WTC11 (cell line): ENCODE results near the gene CARD6. TPM values are rescaled to one million over a fixed set of nuclear protein-coding genes. Genes with fewer than 3 reads are reported as not detected.
"Not testable (repeated sequence)": the region's sequence is repeated elsewhere in the genome, so short reads cannot be mapped to it uniquely, and the experiment has no call there.

ENCODE experiments used
- ATAC-seq: fragments of 200-7000 bp; cut with Tn5 transposase; 2 replicates; pipeline ENCODE4 v1.10.0; 2021; ENCODE audit warnings: mild to moderate bottlenecking, moderate library complexity
- CTCF ChIA-PET: fragments of 300-600 bp; sonication (Branson Sonifier 250); formaldehyde crosslinking; loops from one replicate; lab custom pipeline; 2021; ENCODE audit warnings: antibody characterized with exemption; lab: Charles Lee
- POLR2A ChIA-PET: fragments of 350-600 bp; sonication (Branson Sonifier 250); formaldehyde crosslinking; loops from one replicate; lab custom pipeline; 2021; ENCODE audit warnings: antibody characterized with exemption; lab: Charles Lee
- DNase-seq: peaks from one replicate; pipeline ENCODE4 v3.0.0; 2021; ENCODE audit warnings: low spot score
- H3K27ac Mint-ChIP-seq: 2 replicates; pipeline ENCODE4 v1.8.0; 2021; ENCODE audit warnings: mixed read lengths
- H3K27me3 Mint-ChIP-seq: 2 replicates; pipeline ENCODE4 v1.8.0; 2021; ENCODE audit warnings: low read depth, mild to moderate bottlenecking, moderate library complexity, mixed read lengths
- H3K36me3 Mint-ChIP-seq: 2 replicates; pipeline ENCODE4 v1.8.0; 2021; ENCODE audit warnings: mixed read lengths
- H3K4me1 Mint-ChIP-seq: 2 replicates; pipeline ENCODE4 v1.8.0; 2022; ENCODE audit warnings: mixed read lengths
- H3K4me3 Mint-ChIP-seq: 2 replicates; pipeline ENCODE4 v1.8.0; 2021; ENCODE audit warnings: mild to moderate bottlenecking, moderate library complexity, mixed read lengths
- H3K9me3 Mint-ChIP-seq: 2 replicates; pipeline ENCODE4 v1.8.0; 2021; ENCODE audit warnings: mixed read lengths
- ESRRA ChIP-seq: sonication (generic); formaldehyde crosslinking; IDR thresholded peaks from 2 replicates; pipeline ENCODE4 v1.8.1; 2022; ENCODE audit warnings: mild to moderate bottlenecking, missing genetic modification reagents, borderline replicate concordance
- FOXP1 ChIP-seq: sonication (generic); formaldehyde crosslinking; IDR thresholded peaks from 2 replicates; pipeline ENCODE4 v1.8.0; 2022; ENCODE audit warnings: missing genetic modification reagents, mild to moderate bottlenecking, moderate library complexity, borderline replicate concordance
- JUN ChIP-seq: sonication (generic); formaldehyde crosslinking; IDR thresholded peaks from 2 replicates; pipeline ENCODE4 v1.8.0; 2023; ENCODE audit warnings: mild to moderate bottlenecking, missing genetic modification reagents
- MXD4 ChIP-seq: fragments of 250-450 bp; sonication (Bioruptor Pico); IDR thresholded peaks from 2 replicates; pipeline ENCODE4 v1.8.0; 2021; ENCODE audit warnings: mild to moderate bottlenecking, moderate library complexity, borderline replicate concordance
- NR3C1 ChIP-seq: sonication (generic); formaldehyde crosslinking; conservative IDR thresholded peaks from 2 replicates; pipeline ENCODE4 v1.8.1; 2023; ENCODE audit warnings: low read depth, mild to moderate bottlenecking, missing genetic modification reagents
- RELA ChIP-seq: sonication (generic); formaldehyde crosslinking; IDR thresholded peaks from 2 replicates; pipeline ENCODE4 v1.8.1; 2022; ENCODE audit warnings: missing genetic modification reagents, mild to moderate bottlenecking, borderline replicate concordance
- RORB ChIP-seq: fragments of 250-450 bp; sonication (Bioruptor Pico); IDR thresholded peaks from 2 replicates; pipeline ENCODE4 v1.9.0; 2021; ENCODE audit warnings: mild to moderate bottlenecking
- ZNF138 ChIP-seq: sonication (generic); formaldehyde crosslinking; conservative IDR thresholded peaks from 2 replicates; pipeline ENCODE4 v1.8.1; 2022; ENCODE audit warnings: mild to moderate bottlenecking, moderate library complexity, missing genetic modification reagents
- ZNF232 ChIP-seq: sonication (generic); formaldehyde crosslinking; IDR thresholded peaks from 2 replicates; pipeline ENCODE4 v1.8.0; 2022; ENCODE audit warnings: mild to moderate bottlenecking, missing genetic modification reagents
- total RNA-seq: library from RNA; stranded (reverse); gene quantifications from 3 replicates; pipeline ENCODE4 v1.2.3, GENCODE V29; 2021
- TF ChIP-seq, protein P1 (sequence below): sonication (generic); formaldehyde crosslinking; IDR thresholded peaks from 2 replicates; pipeline ENCODE4 v1.8.1; 2022; ENCODE audit warnings: missing genetic modification reagents, borderline replicate concordance
- TF ChIP-seq, protein P2 (sequence below): sonication (generic); formaldehyde crosslinking; IDR thresholded peaks from 2 replicates; pipeline ENCODE4 v1.8.0; 2022; ENCODE audit warnings: mild to moderate bottlenecking, missing genetic modification reagents
- TF ChIP-seq, protein P3 (sequence below): fragments of 250-450 bp; sonication (Bioruptor Pico); IDR thresholded peaks from 2 replicates; pipeline ENCODE4 v1.9.0; 2021; ENCODE audit warnings: mild to moderate bottlenecking
- TF ChIP-seq, protein P4 (sequence below): sonication (generic); formaldehyde crosslinking; IDR thresholded peaks from 2 replicates; pipeline ENCODE4 v1.8.1; 2022; ENCODE audit warnings: low read depth, mild to moderate bottlenecking, moderate library complexity, missing genetic modification reagents, borderline replicate concordance
- TF ChIP-seq, protein P5 (sequence below): sonication (generic); formaldehyde crosslinking; IDR thresholded peaks from 2 replicates; pipeline ENCODE4 v1.8.1; 2023; ENCODE audit warnings: mild to moderate bottlenecking, missing genetic modification reagents
- TF ChIP-seq, protein P6 (sequence below): sonication (generic); formaldehyde crosslinking; IDR thresholded peaks from 2 replicates; pipeline ENCODE4 v1.8.1; 2023; ENCODE audit warnings: mild to moderate bottlenecking, moderate library complexity, missing genetic modification reagents
- TF ChIP-seq, protein P7 (sequence below): sonication (generic); formaldehyde crosslinking; IDR thresholded peaks from 2 replicates; pipeline ENCODE4 v1.8.1; 2023; ENCODE audit warnings: mild to moderate bottlenecking, missing genetic modification reagents
- TF ChIP-seq, protein P8 (sequence below): sonication (generic); formaldehyde crosslinking; conservative IDR thresholded peaks from 2 replicates; pipeline ENCODE4 v1.8.1; 2022; ENCODE audit warnings: mild to moderate bottlenecking, missing genetic modification reagents

CARD6 gene
- total RNA-seq, 1 experiment from 2014 or later = 0.24 TPM

DNA sequence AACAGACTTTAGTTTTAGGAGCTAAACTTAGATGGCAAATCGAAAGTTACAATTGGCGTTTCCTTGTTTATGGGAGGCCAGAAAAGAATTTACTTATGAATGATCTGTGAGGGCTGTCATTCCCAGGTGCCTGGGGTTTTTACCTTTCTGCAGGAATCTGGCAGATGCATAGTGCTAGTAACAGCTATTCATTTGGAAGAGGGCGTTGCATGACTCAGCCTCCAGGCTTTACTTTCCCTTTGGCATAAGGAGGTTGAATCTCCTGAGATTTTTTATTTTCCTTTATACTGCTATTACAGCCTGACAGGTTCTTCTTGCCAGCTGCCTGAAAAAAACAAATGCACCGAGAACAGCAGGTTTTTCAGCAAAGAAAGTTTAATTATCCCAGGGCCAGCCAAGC is 30.0 kb downstream of the CARD6 start:
- Mint-ChIP-seq H3K4me1 (peaks cover 23% of the 10 kb centered on the region), H3K27ac (peak overlapping the region; percentile 61; the same call in 1 of the 2 replicates), H3K9me3 (peaks cover 15% of the 10 kb centered on the region), H3K27me3 (no peaks in the 10 kb centered on the region), H3K36me3 (no peaks in the 10 kb centered on the region), H3K4me3 (no peak overlapping the region)
- ChIA-PET POLR2A (no interaction called here), CTCF (interaction anchor here (0.6 to 1.0 kb wide), 3 partner anchors 29 to 73 kb away, joined by 3 to 4 read pairs (median 4); partner anchors contain the start of gene PRKAA1)
- DNase-seq (no peak), ATAC-seq (peak; percentile 78)
- TF ChIP-seq MXD4 (CRISPR knock-in tag) (no peak), NR3C1 (CRISPR knock-in tag) (no peak), JUN (no peak)
- TF ChIP-seq, all 79 proteins: peak for 0

DNA sequence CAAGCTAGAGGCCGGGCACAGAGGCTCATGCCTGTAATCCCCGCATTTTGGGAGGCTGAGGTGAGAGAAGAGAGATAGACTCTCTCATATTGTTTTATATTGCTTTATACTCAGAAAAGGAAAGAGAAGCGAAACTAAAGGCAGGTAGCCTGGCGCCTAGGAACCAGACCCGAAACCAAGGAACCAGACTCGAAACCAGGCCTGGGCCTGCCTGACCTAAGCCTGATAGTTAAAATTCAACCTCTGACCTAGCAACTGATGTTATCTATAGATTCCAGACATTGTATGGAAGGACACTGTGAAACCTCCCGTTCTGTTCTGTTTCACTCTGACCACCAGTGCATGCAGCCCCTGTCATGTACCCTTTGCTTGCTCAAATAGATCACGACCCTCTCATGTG is 31.1 kb downstream of the CARD6 start:
- peaks cover 16% of the 10 kb centered on the region for H3K9me3 Mint-ChIP-seq
- ATAC-seq, POLR2A ChIA-PET, H3K27me3 Mint-ChIP-seq, DNase-seq, H3K36me3 Mint-ChIP-seq, H3K4me3 Mint-ChIP-seq, H3K27ac Mint-ChIP-seq, CTCF ChIA-PET: not testable (repeated sequence)
- H3K4me1 Mint-ChIP-seq = peaks cover 20% of the 10 kb centered on the region

DNA sequence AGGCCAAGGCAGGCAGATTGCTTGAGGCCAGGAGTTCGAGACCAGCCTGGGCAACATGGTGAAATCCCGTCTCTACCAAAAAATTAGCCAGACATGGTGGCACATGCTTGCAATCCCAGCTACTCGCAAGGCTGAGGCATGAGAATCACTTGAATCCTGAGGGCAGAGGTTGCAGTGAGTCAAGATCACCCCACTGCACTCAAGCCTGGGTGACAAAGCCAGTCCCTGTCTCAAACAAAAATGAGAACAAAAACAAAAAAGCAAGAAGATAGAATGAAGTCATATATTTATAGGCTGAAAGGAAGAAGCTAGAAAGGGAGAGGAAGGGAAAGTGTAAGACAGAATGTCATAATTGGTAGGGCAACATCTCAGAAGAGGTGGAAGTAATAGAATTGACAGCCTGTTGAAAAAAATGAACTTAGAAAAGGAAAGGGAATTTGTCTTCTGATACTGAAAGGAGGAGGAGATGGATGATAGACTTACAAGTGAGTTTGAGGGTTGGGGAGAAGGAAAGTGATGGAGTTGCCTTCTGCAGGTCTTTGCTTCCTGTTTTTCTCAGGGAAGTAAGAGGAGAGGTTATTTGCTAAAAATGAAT is 32.2 kb downstream of the CARD6 start:
- TF ChIP-seq ZNF138 (CRISPR knock-in tag) = no peak
- TF ChIP-seq, protein P1, sequence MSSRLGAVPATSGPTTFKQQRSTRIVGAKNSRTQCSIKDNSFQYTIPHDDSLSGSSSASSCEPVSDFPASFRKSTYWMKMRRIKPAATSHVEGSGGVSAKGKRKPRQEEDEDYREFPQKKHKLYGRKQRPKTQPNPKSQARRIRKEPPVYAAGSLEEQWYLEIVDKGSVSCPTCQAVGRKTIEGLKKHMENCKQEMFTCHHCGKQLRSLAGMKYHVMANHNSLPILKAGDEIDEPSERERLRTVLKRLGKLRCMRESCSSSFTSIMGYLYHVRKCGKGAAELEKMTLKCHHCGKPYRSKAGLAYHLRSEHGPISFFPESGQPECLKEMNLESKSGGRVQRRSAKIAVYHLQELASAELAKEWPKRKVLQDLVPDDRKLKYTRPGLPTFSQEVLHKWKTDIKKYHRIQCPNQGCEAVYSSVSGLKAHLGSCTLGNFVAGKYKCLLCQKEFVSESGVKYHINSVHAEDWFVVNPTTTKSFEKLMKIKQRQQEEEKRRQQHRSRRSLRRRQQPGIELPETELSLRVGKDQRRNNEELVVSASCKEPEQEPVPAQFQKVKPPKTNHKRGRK = no peak
- TF ChIP-seq, protein P2, sequence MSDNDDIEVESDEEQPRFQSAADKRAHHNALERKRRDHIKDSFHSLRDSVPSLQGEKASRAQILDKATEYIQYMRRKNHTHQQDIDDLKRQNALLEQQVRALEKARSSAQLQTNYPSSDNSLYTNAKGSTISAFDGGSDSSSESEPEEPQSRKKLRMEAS (CRISPR knock-in tag) = no peak
- TF ChIP-seq, protein P3, sequence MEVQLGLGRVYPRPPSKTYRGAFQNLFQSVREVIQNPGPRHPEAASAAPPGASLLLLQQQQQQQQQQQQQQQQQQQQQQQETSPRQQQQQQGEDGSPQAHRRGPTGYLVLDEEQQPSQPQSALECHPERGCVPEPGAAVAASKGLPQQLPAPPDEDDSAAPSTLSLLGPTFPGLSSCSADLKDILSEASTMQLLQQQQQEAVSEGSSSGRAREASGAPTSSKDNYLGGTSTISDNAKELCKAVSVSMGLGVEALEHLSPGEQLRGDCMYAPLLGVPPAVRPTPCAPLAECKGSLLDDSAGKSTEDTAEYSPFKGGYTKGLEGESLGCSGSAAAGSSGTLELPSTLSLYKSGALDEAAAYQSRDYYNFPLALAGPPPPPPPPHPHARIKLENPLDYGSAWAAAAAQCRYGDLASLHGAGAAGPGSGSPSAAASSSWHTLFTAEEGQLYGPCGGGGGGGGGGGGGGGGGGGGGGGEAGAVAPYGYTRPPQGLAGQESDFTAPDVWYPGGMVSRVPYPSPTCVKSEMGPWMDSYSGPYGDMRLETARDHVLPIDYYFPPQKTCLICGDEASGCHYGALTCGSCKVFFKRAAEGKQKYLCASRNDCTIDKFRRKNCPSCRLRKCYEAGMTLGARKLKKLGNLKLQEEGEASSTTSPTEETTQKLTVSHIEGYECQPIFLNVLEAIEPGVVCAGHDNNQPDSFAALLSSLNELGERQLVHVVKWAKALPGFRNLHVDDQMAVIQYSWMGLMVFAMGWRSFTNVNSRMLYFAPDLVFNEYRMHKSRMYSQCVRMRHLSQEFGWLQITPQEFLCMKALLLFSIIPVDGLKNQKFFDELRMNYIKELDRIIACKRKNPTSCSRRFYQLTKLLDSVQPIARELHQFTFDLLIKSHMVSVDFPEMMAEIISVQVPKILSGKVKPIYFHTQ (CRISPR knock-in tag) = no peak
- TF ChIP-seq RORB (CRISPR knock-in tag) = no peak
- no peak for TF ChIP-seq RELA (CRISPR knock-in tag)
- TF ChIP-seq, protein P4, sequence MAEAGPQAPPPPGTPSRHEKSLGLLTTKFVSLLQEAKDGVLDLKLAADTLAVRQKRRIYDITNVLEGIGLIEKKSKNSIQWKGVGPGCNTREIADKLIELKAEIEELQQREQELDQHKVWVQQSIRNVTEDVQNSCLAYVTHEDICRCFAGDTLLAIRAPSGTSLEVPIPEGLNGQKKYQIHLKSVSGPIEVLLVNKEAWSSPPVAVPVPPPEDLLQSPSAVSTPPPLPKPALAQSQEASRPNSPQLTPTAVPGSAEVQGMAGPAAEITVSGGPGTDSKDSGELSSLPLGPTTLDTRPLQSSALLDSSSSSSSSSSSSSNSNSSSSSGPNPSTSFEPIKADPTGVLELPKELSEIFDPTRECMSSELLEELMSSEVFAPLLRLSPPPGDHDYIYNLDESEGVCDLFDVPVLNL (CRISPR knock-in tag) = no peak
- TF ChIP-seq, protein P5, sequence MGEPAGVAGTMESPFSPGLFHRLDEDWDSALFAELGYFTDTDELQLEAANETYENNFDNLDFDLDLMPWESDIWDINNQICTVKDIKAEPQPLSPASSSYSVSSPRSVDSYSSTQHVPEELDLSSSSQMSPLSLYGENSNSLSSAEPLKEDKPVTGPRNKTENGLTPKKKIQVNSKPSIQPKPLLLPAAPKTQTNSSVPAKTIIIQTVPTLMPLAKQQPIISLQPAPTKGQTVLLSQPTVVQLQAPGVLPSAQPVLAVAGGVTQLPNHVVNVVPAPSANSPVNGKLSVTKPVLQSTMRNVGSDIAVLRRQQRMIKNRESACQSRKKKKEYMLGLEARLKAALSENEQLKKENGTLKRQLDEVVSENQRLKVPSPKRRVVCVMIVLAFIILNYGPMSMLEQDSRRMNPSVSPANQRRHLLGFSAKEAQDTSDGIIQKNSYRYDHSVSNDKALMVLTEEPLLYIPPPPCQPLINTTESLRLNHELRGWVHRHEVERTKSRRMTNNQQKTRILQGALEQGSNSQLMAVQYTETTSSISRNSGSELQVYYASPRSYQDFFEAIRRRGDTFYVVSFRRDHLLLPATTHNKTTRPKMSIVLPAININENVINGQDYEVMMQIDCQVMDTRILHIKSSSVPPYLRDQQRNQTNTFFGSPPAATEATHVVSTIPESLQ (CRISPR knock-in tag) = no peak
- TF ChIP-seq, protein P6, sequence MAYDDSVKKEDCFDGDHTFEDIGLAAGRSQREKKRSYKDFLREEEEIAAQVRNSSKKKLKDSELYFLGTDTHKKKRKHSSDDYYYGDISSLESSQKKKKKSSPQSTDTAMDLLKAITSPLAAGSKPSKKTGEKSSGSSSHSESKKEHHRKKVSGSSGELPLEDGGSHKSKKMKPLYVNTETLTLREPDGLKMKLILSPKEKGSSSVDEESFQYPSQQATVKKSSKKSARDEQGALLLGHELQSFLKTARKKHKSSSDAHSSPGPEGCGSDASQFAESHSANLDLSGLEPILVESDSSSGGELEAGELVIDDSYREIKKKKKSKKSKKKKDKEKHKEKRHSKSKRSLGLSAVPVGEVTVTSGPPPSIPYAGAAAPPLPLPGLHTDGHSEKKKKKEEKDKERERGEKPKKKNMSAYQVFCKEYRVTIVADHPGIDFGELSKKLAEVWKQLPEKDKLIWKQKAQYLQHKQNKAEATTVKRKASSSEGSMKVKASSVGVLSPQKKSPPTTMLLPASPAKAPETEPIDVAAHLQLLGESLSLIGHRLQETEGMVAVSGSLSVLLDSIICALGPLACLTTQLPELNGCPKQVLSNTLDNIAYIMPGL (CRISPR knock-in tag) = no peak
- no peak for TF ChIP-seq FOXP1 (CRISPR knock-in tag)
- TF ChIP-seq, protein P7, sequence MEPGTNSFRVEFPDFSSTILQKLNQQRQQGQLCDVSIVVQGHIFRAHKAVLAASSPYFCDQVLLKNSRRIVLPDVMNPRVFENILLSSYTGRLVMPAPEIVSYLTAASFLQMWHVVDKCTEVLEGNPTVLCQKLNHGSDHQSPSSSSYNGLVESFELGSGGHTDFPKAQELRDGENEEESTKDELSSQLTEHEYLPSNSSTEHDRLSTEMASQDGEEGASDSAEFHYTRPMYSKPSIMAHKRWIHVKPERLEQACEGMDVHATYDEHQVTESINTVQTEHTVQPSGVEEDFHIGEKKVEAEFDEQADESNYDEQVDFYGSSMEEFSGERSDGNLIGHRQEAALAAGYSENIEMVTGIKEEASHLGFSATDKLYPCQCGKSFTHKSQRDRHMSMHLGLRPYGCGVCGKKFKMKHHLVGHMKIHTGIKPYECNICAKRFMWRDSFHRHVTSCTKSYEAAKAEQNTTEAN (CRISPR knock-in tag) = no peak
- no peak for TF ChIP-seq ESRRA (CRISPR knock-in tag)
- TF ChIP-seq, protein P8, sequence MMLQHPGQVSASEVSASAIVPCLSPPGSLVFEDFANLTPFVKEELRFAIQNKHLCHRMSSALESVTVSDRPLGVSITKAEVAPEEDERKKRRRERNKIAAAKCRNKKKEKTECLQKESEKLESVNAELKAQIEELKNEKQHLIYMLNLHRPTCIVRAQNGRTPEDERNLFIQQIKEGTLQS (CRISPR knock-in tag) = no peak
- no peak for TF ChIP-seq ZNF232
- Mint-ChIP-seq H3K36me3 (peaks cover 4% of the 10 kb centered on the region; the same call in 1 of the 2 replicates), H3K27ac (no peak overlapping the region), H3K27me3 (no peaks in the 10 kb centered on the region), H3K4me3 (no peak overlapping the region), H3K4me1 (peaks cover 16% of the 10 kb centered on the region), H3K9me3 (peaks cover 20% of the 10 kb centered on the region)
- ChIA-PET POLR2A (no interaction called here), CTCF (no interaction called here)
- no peak for ATAC-seq
- DNase-seq = no peak
